Mucosa of rectum (tissue), 2 donors: Measurements from ENCODE around the gene CT83.

Source experiments
- H3K27ac ChIP-seq, 2 donors: one replicate each; pipeline ENCODE4 v1.7.0; 2013; ENCODE audit warnings: inconsistent platforms in 2 of 2, low read depth in 2 of 2, low read length in 2 of 2
- H3K27me3 ChIP-seq, 2 donors: one replicate each; pipeline ENCODE4 v1.7.0; 2013; ENCODE audit warnings: low read length in 2 of 2; ENCODE audit not compliant: control insufficient read depth in 2 of 2, insufficient read depth in 2 of 2
- H3K36me3 ChIP-seq, 2 donors: one replicate each; pipeline ENCODE4 v1.7.0; 2013; ENCODE audit warnings: low read length in 2 of 2; ENCODE audit not compliant: control insufficient read depth in 2 of 2, insufficient read depth in 2 of 2
- H3K4me1 ChIP-seq, 2 donors: one replicate each; pipeline ENCODE4 v1.7.0; 2013; ENCODE audit warnings: low read length in 2 of 2, mild to moderate bottlenecking in 1 of 2; ENCODE audit not compliant: control insufficient read depth in 2 of 2, insufficient read depth in 2 of 2
- H3K4me3 ChIP-seq, 2 donors: one replicate each; pipeline ENCODE4 v1.7.0; 2013; ENCODE audit warnings: low read length in 2 of 2
- H3K9ac ChIP-seq, 2 donors: one replicate each; pipeline ENCODE4 v1.7.0; 2013; ENCODE audit warnings: low read length in 2 of 2, low read depth in 1 of 2, mild to moderate bottlenecking in 1 of 2
- H3K9me3 ChIP-seq, 2 donors: one replicate each; pipeline ENCODE4 v1.7.0; 2013; ENCODE audit warnings: low read length in 2 of 2; ENCODE audit not compliant: control insufficient read depth in 2 of 2
- donor health status: healthy.
- donor health status: Normal muscosa, but diverticular disease.

CT83 gene

DNA sequence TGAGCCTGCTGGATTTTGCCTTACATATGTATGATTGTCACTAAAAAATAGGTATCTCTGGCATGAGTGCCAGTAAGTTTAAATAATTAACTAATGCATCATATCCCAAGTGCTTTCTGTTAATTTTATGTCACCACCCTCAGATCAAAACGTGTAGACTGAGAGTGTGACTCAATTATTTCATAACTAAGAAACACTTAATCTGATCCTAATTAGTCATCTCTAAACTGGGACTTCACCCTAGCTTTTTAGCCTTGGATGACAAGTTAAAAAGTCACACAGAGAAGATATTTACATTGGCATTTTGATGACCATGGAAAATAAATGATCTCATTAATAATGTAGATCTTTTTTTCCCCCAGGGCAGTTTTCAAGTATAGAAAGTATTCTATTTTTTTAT, 49.5 kb downstream of the CT83 start:
- Histone ChIP-seq H3K4me3 (no peak overlapping the region), H3K9ac (no peak overlapping the region), H3K4me1 (peaks cover 0 to 3% of the 10 kb centered on the region in 2 donors), H3K27me3 (no peaks in the 10 kb centered on the region), H3K9me3 (no peaks in the 10 kb centered on the region), H3K36me3 (no peaks in the 10 kb centered on the region), H3K27ac (no peak overlapping the region)
